Measurements from ENCODE around the gene PPIL1.
"Not testable (repeated sequence)": the region's sequence is repeated elsewhere in the genome, so short reads cannot be mapped to it uniquely, and the experiment has no call there.

- TF ChIP-seq CTCF, POLR2A (IDR thresholded peaks at IDR 0.05): not testable (repeated sequence)
Observed at GRCh38 chr6:36891153-36891552, 16.6 kb upstream of the PPIL1 start.

Measured in Peyer's patch (tissue), 4 donors.